Type B pancreatic cell (in vitro differentiated cells): ENCODE data around the gene TEAD1. TPM values are rescaled to one million over a fixed set of nuclear protein-coding genes. Genes with fewer than 3 reads are reported as not detected.

Experiments
- DNase-seq: peaks from one replicate; pipeline ENCODE4 v3.0.0; 2021; ENCODE audit warnings: mixed read lengths; ENCODE audit not compliant: unreplicated experiment; ENCODE audit errors: extremely low spot score
- H3K27ac Mint-ChIP-seq: 2 replicates; pipeline ENCODE4 v1.8.0; 2021; ENCODE audit warnings: mild to moderate bottlenecking, mixed read lengths
- H3K27me3 Mint-ChIP-seq: 2 replicates; pipeline ENCODE4 v1.8.0; 2021; ENCODE audit warnings: mixed read lengths
- H3K36me3 Mint-ChIP-seq: 2 replicates; pipeline ENCODE4 v1.8.0; 2021; ENCODE audit warnings: mixed read lengths
- H3K4me1 Mint-ChIP-seq: one replicate; pipeline ENCODE4 v1.8.0; 2021; ENCODE audit warnings: mixed read lengths; ENCODE audit not compliant: unreplicated experiment
- H3K4me3 Mint-ChIP-seq: 2 replicates; pipeline ENCODE4 v1.8.0; 2021; ENCODE audit warnings: mild to moderate bottlenecking, mixed read lengths
- H3K9me3 Mint-ChIP-seq: 2 replicates; pipeline ENCODE4 v1.8.0; 2021; ENCODE audit warnings: mixed read lengths
- total RNA-seq: library from RNA; stranded (reverse); gene quantifications from 2 replicates; pipeline ENCODE4 v1.2.1, GENCODE V29; 2021; ENCODE audit warnings: low replicate concordance
- TF ChIP-seq, protein P1 (sequence below): fragments of 200-600 bp; sonication (generic); conservative IDR thresholded peaks from 2 replicates; pipeline ENCODE4 v1.5.0; 2021; ENCODE audit warnings: antibody characterized with exemption, mild to moderate bottlenecking

Gene TEAD1
- total RNA-seq, 1 donor from 2014 or later = 91.8 TPM

DNA sequence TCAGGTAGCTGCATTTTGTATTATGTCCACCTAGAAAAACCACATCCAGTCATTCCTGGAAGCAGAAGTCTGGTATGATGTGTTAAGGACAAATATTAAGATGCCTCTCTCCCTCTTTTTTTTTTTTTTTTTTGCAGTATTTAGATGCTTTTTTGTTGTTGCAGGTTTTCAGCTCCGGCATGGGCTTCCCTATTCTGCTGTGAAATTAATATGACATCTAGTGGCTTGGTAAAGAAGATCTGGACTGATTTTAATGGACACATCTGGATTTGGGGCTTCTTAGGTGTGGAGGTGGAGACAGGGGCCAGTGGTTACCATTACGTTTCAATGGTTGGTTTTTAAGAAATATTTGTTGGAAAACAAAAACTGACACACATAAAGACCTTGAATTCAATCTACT is 287.4 kb downstream of the TEAD1 start:
- Mint-ChIP-seq H3K4me1 (no peaks in the 10 kb centered on the region), H3K27ac (no peak overlapping the region), H3K36me3 (no peaks in the 10 kb centered on the region), H3K4me3 (no peak overlapping the region), H3K9me3 (no peaks in the 10 kb centered on the region), H3K27me3 (no peaks in the 10 kb centered on the region)
- no peak for DNase-seq
- TF ChIP-seq, protein P1, sequence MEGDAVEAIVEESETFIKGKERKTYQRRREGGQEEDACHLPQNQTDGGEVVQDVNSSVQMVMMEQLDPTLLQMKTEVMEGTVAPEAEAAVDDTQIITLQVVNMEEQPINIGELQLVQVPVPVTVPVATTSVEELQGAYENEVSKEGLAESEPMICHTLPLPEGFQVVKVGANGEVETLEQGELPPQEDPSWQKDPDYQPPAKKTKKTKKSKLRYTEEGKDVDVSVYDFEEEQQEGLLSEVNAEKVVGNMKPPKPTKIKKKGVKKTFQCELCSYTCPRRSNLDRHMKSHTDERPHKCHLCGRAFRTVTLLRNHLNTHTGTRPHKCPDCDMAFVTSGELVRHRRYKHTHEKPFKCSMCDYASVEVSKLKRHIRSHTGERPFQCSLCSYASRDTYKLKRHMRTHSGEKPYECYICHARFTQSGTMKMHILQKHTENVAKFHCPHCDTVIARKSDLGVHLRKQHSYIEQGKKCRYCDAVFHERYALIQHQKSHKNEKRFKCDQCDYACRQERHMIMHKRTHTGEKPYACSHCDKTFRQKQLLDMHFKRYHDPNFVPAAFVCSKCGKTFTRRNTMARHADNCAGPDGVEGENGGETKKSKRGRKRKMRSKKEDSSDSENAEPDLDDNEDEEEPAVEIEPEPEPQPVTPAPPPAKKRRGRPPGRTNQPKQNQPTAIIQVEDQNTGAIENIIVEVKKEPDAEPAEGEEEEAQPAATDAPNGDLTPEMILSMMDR = peak; percentile 26

DNA sequence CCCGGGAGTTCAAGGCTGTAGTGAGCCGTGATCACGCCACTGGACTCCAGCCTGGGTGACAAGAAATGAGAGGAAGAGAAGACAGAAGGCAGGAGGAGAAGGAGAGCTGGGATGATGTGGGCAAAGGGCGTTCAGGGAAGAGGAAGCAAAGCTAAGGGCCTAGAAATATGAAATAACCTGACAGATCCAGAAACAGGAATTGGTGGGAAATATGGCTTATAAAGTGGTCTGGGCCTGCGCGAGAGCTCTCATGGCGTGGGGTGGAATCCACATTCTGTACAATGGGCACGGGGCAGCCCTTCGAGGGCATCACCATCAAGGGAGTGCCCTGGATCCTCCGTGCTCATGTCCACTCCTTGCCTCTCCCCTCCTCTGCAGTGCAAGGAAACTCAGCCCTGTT is 288.1 kb downstream of the TEAD1 start:
- no peaks in the 10 kb centered on the region for H3K36me3 Mint-ChIP-seq
- H3K27me3 Mint-ChIP-seq = no peaks in the 10 kb centered on the region
- TF ChIP-seq, protein P1 = no peak
- no peak for DNase-seq
- H3K9me3 Mint-ChIP-seq = no peaks in the 10 kb centered on the region
- H3K4me3 Mint-ChIP-seq = no peak overlapping the region
- no peak overlapping the region for H3K27ac Mint-ChIP-seq
- H3K4me1 Mint-ChIP-seq = no peaks in the 10 kb centered on the region

GRCh38 chr11:12963051-12963450 is 288.8 kb downstream of the TEAD1 start:
- Mint-ChIP-seq H3K4me3 (no peak overlapping the region), H3K27me3 (no peaks in the 10 kb centered on the region), H3K27ac (peak overlapping the region; percentile 32), H3K36me3 (no peaks in the 10 kb centered on the region), H3K9me3 (no peaks in the 10 kb centered on the region), H3K4me1 (no peaks in the 10 kb centered on the region)
- DNase-seq = no peak
- TF ChIP-seq, protein P1 = no peak

- no peaks in the 10 kb centered on the region for H3K9me3 Mint-ChIP-seq
- peak; percentile 82 for DNase-seq
- H3K27ac Mint-ChIP-seq = no peak overlapping the region
- H3K4me1 Mint-ChIP-seq = no peaks in the 10 kb centered on the region
- no peaks in the 10 kb centered on the region for H3K36me3 Mint-ChIP-seq
- peaks cover 3% of the 10 kb centered on the region for H3K27me3 Mint-ChIP-seq
- no peak overlapping the region for H3K4me3 Mint-ChIP-seq
- TF ChIP-seq, protein P1 = peak; percentile 97
Observed at GRCh38 chr11:12963792-12964536, 289.7 kb downstream of the TEAD1 start.

DNA sequence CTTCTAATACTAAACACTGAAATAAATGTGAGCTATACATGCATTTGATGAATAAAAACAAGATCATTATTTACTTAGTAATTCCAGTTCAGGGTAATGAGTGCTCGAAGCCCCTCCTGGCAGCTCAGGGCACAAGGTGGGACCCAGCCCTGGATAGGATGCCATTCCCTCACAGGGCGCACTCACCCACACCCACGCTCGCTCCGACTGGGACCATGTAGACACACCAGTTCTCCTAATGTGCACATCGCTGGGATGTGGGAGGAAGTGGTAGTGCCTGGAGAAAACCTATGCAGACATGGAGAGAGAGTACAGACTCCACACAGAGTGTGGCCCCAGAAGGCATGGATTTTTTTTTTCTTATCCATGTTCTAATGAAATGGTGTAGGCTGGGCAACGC is 290.4 kb downstream of the TEAD1 start:
- Mint-ChIP-seq H3K36me3 (no peaks in the 10 kb centered on the region), H3K9me3 (no peaks in the 10 kb centered on the region), H3K4me3 (no peak overlapping the region), H3K27me3 (peaks cover 3% of the 10 kb centered on the region), H3K27ac (no peak overlapping the region), H3K4me1 (no peaks in the 10 kb centered on the region)
- TF ChIP-seq, protein P1 = no peak
- no peak for DNase-seq
